Gastrocnemius medialis (tissue), 4 donors: ENCODE measurements around the gene HRCT1.

ENCODE experiments used
- CTCF ChIP-seq, 5 experiments: fragments of 450-650 bp in 3 of 5; fragments of 200-600 bp in 2 of 5; sonication (generic) in 2 of 5; IDR thresholded peaks in 4 of 5; conservative IDR thresholded peaks in 1 of 5; 1 replicate in 4 of 5; 2 replicates in 1 of 5; pipeline ENCODE4 v1.5.1; 2016 to 2019; ENCODE audit warnings: antibody characterized with exemption in 5 of 5, mild to moderate bottlenecking in 3 of 5, moderate library complexity in 3 of 5
- POLR2A ChIP-seq, 2 donors: fragments of 450-650 bp; IDR thresholded peaks; one replicate each; pipeline ENCODE4 v1.6.1; 2017; ENCODE audit warnings: antibody characterized with exemption in 2 of 2, mild to moderate bottlenecking in 2 of 2, moderate library complexity in 2 of 2

- no peak for TF ChIP-seq CTCF (IDR thresholded peaks at IDR 0.05 in 4 of 5, conservative IDR thresholded peaks at IDR 0.05 in 1 of 5)
- TF ChIP-seq POLR2A (IDR thresholded peaks at IDR 0.05) = no peak
Observed at GRCh38 chr9:35870351-35870923, 35.6 kb upstream of the HRCT1 start, which contains the start of gene OR13J1.
